CD8-positive, alpha-beta memory T cell (primary cell): ENCODE measurements around the gene AOC2. TPM values are rescaled to one million over a fixed set of nuclear protein-coding genes. Genes with fewer than 3 reads are reported as not detected.

Experiments used
- CTCF ChIA-PET: fragments of 350-600 bp; sonication (Branson Sonifier 250); formaldehyde crosslinking; loops from one replicate; lab custom pipeline; 2021; ENCODE audit warnings: antibody characterized with exemption; lab: Charles Lee
- POLR2A ChIA-PET: fragments of 350-600 bp; sonication (Branson Sonifier 250); formaldehyde crosslinking; loops from one replicate; lab custom pipeline; 2021; ENCODE audit warnings: antibody characterized with exemption; lab: Charles Lee
- DNase-seq, 5 donors: peaks; one replicate each; pipeline versions ENCODE4 v3.0.0 to v3.0.0-alpha.2; 2020 to 2022; ENCODE audit warnings: mixed read lengths in 1 of 5
- H3K27ac ChIP-seq: one replicate; pipeline ENCODE4 v1.7.0; 2013; ENCODE audit warnings: low read depth, mild to moderate bottlenecking, low read length, moderate library complexity
- H3K27me3 ChIP-seq: 2 replicates; pipeline ENCODE4 v1.7.0; 2013; ENCODE audit warnings: low read length, mild to moderate bottlenecking; ENCODE audit not compliant: insufficient read depth, poor library complexity, severe bottlenecking
- H3K36me3 ChIP-seq: 2 replicates; pipeline ENCODE4 v1.7.0; 2013; ENCODE audit warnings: mild to moderate bottlenecking, low read length, moderate library complexity; ENCODE audit not compliant: insufficient read depth
- H3K4me1 ChIP-seq: 2 replicates; pipeline ENCODE4 v1.7.0; 2013; ENCODE audit warnings: mild to moderate bottlenecking, low read length, moderate library complexity; ENCODE audit not compliant: insufficient read depth
- H3K4me3 ChIP-seq: 2 replicates; pipeline ENCODE4 v1.7.0; 2013; ENCODE audit warnings: mild to moderate bottlenecking, low read length
- H3K9me3 ChIP-seq: 2 replicates; pipeline ENCODE4 v1.7.0; 2013; ENCODE audit warnings: mild to moderate bottlenecking, low read length
- H3K27ac Mint-ChIP-seq, 8 donors: one replicate each; pipeline ENCODE4 v1.8.0; 2020 to 2021; ENCODE audit warnings: mixed read lengths in 8 of 8, mild to moderate bottlenecking in 6 of 8, inconsistent platforms in 3 of 8, moderate library complexity in 3 of 8
- H3K27me3 Mint-ChIP-seq, 2 donors: one replicate each; pipeline ENCODE4 v1.8.0; 2020 to 2021; ENCODE audit warnings: mixed read lengths in 2 of 2, mild to moderate bottlenecking in 1 of 2, moderate library complexity in 1 of 2
- H3K36me3 Mint-ChIP-seq, 3 donors: one replicate each; pipeline ENCODE4 v1.8.0; 2020 to 2021; ENCODE audit warnings: mixed read lengths in 3 of 3, inconsistent platforms in 1 of 3, mild to moderate bottlenecking in 1 of 3
- H3K4me1 Mint-ChIP-seq, 3 donors: one replicate each; pipeline ENCODE4 v1.8.0; 2020 to 2021; ENCODE audit warnings: mixed read lengths in 3 of 3, inconsistent platforms in 1 of 3, mild to moderate bottlenecking in 1 of 3
- H3K4me3 Mint-ChIP-seq, 7 donors: one replicate each; pipeline ENCODE4 v1.8.0; 2020 to 2021; ENCODE audit warnings: mixed read lengths in 7 of 7, mild to moderate bottlenecking in 6 of 7, moderate library complexity in 4 of 7, inconsistent platforms in 2 of 7
- H3K9me3 Mint-ChIP-seq, 5 donors: one replicate each; pipeline ENCODE4 v1.8.0; 2020 to 2022; ENCODE audit warnings: mixed read lengths in 5 of 5, mild to moderate bottlenecking in 3 of 5, moderate library complexity in 2 of 5, inconsistent platforms in 1 of 5
- polyA plus RNA-seq: library from polyadenylated mRNA; unstranded; fragments of 300-500 nt; fragmentation: Illumina TruSeq; gene quantifications from one replicate; pipeline ENCODE4 v1.2.3, GENCODE V29; 2021
- total RNA-seq, 2 experiments: library from RNA; stranded (reverse); gene quantifications; one replicate each; pipeline ENCODE4 v1.2.3, GENCODE V29; 2021

AOC2 gene
- total and polyA plus RNA-seq, 3 experiments from 2014 or later, result 0.09 to 2.7 (median 2.4) TPM

- no peak overlapping the region for H3K4me3 ChIP-seq
- H3K27ac ChIP-seq, result no peak overlapping the region
- CTCF ChIA-PET, result no interaction called here
- H3K27me3 ChIP-seq, result no peaks in the 10 kb centered on the region
- H3K9me3 ChIP-seq, result no peaks in the 10 kb centered on the region
- H3K4me1 Mint-ChIP-seq, result peaks cover 0 to 8% (median 6%) of the 10 kb centered on the region in 3 donors
- no peaks in the 10 kb centered on the region for H3K9me3 Mint-ChIP-seq
- POLR2A ChIA-PET, result no interaction called here
- DNase-seq, result no peak
- peaks cover 0 to 2% of the 10 kb centered on the region in 2 donors for H3K27me3 Mint-ChIP-seq
- no peak overlapping the region for H3K4me3 Mint-ChIP-seq
- H3K36me3 ChIP-seq, result peaks cover 30% of the 10 kb centered on the region
- H3K27ac Mint-ChIP-seq, result peak overlapping the region in 3 of 8 donors; percentile 26 to 86 (median 84)
- peaks cover 0 to 56% (median 17%) of the 10 kb centered on the region in 3 donors for H3K36me3 Mint-ChIP-seq
- H3K4me1 ChIP-seq, result no peaks in the 10 kb centered on the region
Observed at GRCh38 chr17:42845556-42845917, 1.2 kb downstream of the AOC2 start.

GRCh38 chr17:42845918-42846593, 1.7 kb downstream of the AOC2 start:
- ChIA-PET CTCF (no interaction called here), POLR2A (no interaction called here)
- DNase-seq, result no peak
- Mint-ChIP-seq H3K36me3 (peaks cover 0 to 52% (median 17%) of the 10 kb centered on the region in 3 donors), H3K9me3 (no peaks in the 10 kb centered on the region), H3K4me1 (peaks cover 0 to 8% (median 6%) of the 10 kb centered on the region in 3 donors), H3K27ac (peak overlapping the region in 4 of 8 donors; percentile 26 to 86 (median 74)), H3K4me3 (no peak overlapping the region), H3K27me3 (peaks cover 0 to 2% of the 10 kb centered on the region in 2 donors)
- Histone ChIP-seq H3K9me3 (no peaks in the 10 kb centered on the region), H3K27me3 (no peaks in the 10 kb centered on the region), H3K27ac (no peak overlapping the region), H3K36me3 (peaks cover 29% of the 10 kb centered on the region), H3K4me3 (no peak overlapping the region), H3K4me1 (no peaks in the 10 kb centered on the region)

- H3K36me3 ChIP-seq, result peaks cover 23% of the 10 kb centered on the region
- no peaks in the 10 kb centered on the region for H3K4me1 ChIP-seq
- Mint-ChIP-seq H3K27ac (peak overlapping the region in 3 of 8 donors; percentile 29 to 64 (median 54)), H3K4me3 (peak overlapping the region in 1 of 7 donors; percentile 40), H3K36me3 (peaks cover 0 to 46% (median 16%) of the 10 kb centered on the region in 3 donors), H3K4me1 (peaks cover 0 to 8% (median 6%) of the 10 kb centered on the region in 3 donors), H3K27me3 (peaks cover 0 to 2% of the 10 kb centered on the region in 2 donors), H3K9me3 (no peaks in the 10 kb centered on the region)
- DNase-seq, result no peak
- no peaks in the 10 kb centered on the region for H3K27me3 ChIP-seq
- POLR2A ChIA-PET, result no interaction called here
- H3K9me3 ChIP-seq, result no peaks in the 10 kb centered on the region
- H3K4me3 ChIP-seq, result no peak overlapping the region
- no peak overlapping the region for H3K27ac ChIP-seq
- CTCF ChIA-PET, result no interaction called here
Observed at GRCh38 chr17:42846594-42847280, 2.4 kb downstream of the AOC2 start.

- no peak for DNase-seq
- ChIA-PET POLR2A (interaction anchor here (0.7 kb wide), 1 partner anchor 1445 kb away, joined by 19 read pairs; no protein-coding TSS in a partner anchor), CTCF (interaction anchor here (1.4 to 1.8 kb wide), 2 partner anchors 9 to 13 kb away, joined by 3 to 4 read pairs; no protein-coding TSS in a partner anchor)
- H3K4me3 Mint-ChIP-seq, result no peak overlapping the region
- Histone ChIP-seq H3K4me1 (no peaks in the 10 kb centered on the region), H3K36me3 (peaks cover 16% of the 10 kb centered on the region), H3K27me3 (no peaks in the 10 kb centered on the region), H3K9me3 (no peaks in the 10 kb centered on the region), H3K4me3 (no peak overlapping the region), H3K27ac (no peak overlapping the region)
- peaks cover 3% of the 10 kb centered on the region in 2 donors for H3K27me3 Mint-ChIP-seq
- no peaks in the 10 kb centered on the region for H3K9me3 Mint-ChIP-seq
- H3K4me1 Mint-ChIP-seq, result peaks cover 0 to 8% (median 6%) of the 10 kb centered on the region in 3 donors
- peaks cover 0 to 32% (median 6%) of the 10 kb centered on the region in 3 donors for H3K36me3 Mint-ChIP-seq
- H3K27ac Mint-ChIP-seq, result no peak overlapping the region
Observed at GRCh38 chr17:42848093-42848492, 3.7 kb downstream of the AOC2 start.

GRCh38 chr17:42849031-42849430, 4.7 kb downstream of the AOC2 start:
- no peaks in the 10 kb centered on the region for H3K27me3 ChIP-seq
- ChIA-PET CTCF (interaction anchor here (1.8 kb wide), 1 partner anchor 10 kb away, joined by 4 read pairs; no protein-coding TSS in a partner anchor), POLR2A (no interaction called here)
- H3K27ac ChIP-seq, result no peak overlapping the region
- Mint-ChIP-seq H3K27ac (no peak overlapping the region), H3K27me3 (peaks cover 5 to 12% of the 10 kb centered on the region in 2 donors), H3K9me3 (no peaks in the 10 kb centered on the region), H3K4me1 (peaks cover 0 to 8% (median 6%) of the 10 kb centered on the region in 3 donors), H3K4me3 (no peak overlapping the region), H3K36me3 (peaks cover 0 to 23% (median 0%) of the 10 kb centered on the region in 3 donors)
- peaks cover 13% of the 10 kb centered on the region for H3K36me3 ChIP-seq
- H3K4me3 ChIP-seq, result no peak overlapping the region
- DNase-seq, result no peak
- no peaks in the 10 kb centered on the region for H3K9me3 ChIP-seq
- H3K4me1 ChIP-seq, result no peaks in the 10 kb centered on the region

GRCh38 chr17:42849451-42850181, 5.2 kb downstream of the AOC2 start:
- no peak overlapping the region for H3K4me3 ChIP-seq
- H3K27me3 Mint-ChIP-seq, result peaks cover 6 to 13% of the 10 kb centered on the region in 2 donors
- peak overlapping the region in 1 of 8 donors; percentile 19 for H3K27ac Mint-ChIP-seq
- H3K36me3 ChIP-seq, result peaks cover 7% of the 10 kb centered on the region
- H3K9me3 Mint-ChIP-seq, result no peaks in the 10 kb centered on the region
- no peaks in the 10 kb centered on the region for H3K9me3 ChIP-seq
- CTCF ChIA-PET, result interaction anchor here (1.8 kb wide), 1 partner anchor 11 kb away, joined by 4 read pairs; no protein-coding TSS in a partner anchor
- H3K4me1 ChIP-seq, result no peaks in the 10 kb centered on the region
- H3K4me3 Mint-ChIP-seq, result no peak overlapping the region
- H3K4me1 Mint-ChIP-seq, result peaks cover 0 to 8% (median 6%) of the 10 kb centered on the region in 3 donors
- H3K27ac ChIP-seq, result no peak overlapping the region
- peaks cover 0 to 17% (median 0%) of the 10 kb centered on the region in 3 donors for H3K36me3 Mint-ChIP-seq
- DNase-seq, result no peak
- H3K27me3 ChIP-seq, result no peaks in the 10 kb centered on the region
- POLR2A ChIA-PET, result no interaction called here

GRCh38 chr17:42850954-42851353, 6.6 kb downstream of the AOC2 start, which contains the start of gene AOC3:
AOC3 (plus strand) TSS chr17:42851199; CDS start chr17:42851344, 145 bp downstream.
- CTCF ChIA-PET, result no interaction called here
- POLR2A ChIA-PET, result interaction anchor here (0.6 kb wide), 1 partner anchor 26 kb away, joined by 3 read pairs; no protein-coding TSS in a partner anchor
- Histone ChIP-seq H3K27me3 (no peaks in the 10 kb centered on the region), H3K9me3 (no peaks in the 10 kb centered on the region), H3K4me1 (no peaks in the 10 kb centered on the region), H3K36me3 (no peaks in the 10 kb centered on the region), H3K4me3 (no peak within 1 kb of the TSS), H3K27ac (no peak within 1 kb of the TSS)
- Mint-ChIP-seq H3K27me3 (peaks cover 7 to 13% of the 10 kb centered on the region in 2 donors), H3K4me3 (no peak within 1 kb of the TSS), H3K27ac (no peak within 1 kb of the TSS), H3K9me3 (no peaks in the 10 kb centered on the region), H3K36me3 (peaks cover 0 to 4% (median 0%) of the 10 kb centered on the region in 3 donors), H3K4me1 (peaks cover 0 to 6% (median 2%) of the 10 kb centered on the region in 3 donors)
- no peak for DNase-seq
